ENCODE measurements around the gene TRIOBP.
A peak's percentile ranks its signal among the peaks of the same experiment; 100 is the strongest.

The TRIOBP gene

GRCh38 chr22:37672206-37672919 is 24.5 kb upstream of the TRIOBP start:
- no peak for ATAC-seq

- ATAC-seq = no peak
Observed at GRCh38 chr22:37672920-37673455, 23.9 kb upstream of the TRIOBP start.

GRCh38 chr22:37674248-37674647 is 22.6 kb upstream of the TRIOBP start:
- no peak for ATAC-seq

- ATAC-seq = peak; percentile 28 to 38
Observed at GRCh38 chr22:37674951-37675929, 21.6 kb upstream of the TRIOBP start, which contains the start of gene LGALS1. Gene LGALS1 (plus strand): TSS chr22:37675636. CDS start chr22:37675703, 67 bp downstream.

DNA sequence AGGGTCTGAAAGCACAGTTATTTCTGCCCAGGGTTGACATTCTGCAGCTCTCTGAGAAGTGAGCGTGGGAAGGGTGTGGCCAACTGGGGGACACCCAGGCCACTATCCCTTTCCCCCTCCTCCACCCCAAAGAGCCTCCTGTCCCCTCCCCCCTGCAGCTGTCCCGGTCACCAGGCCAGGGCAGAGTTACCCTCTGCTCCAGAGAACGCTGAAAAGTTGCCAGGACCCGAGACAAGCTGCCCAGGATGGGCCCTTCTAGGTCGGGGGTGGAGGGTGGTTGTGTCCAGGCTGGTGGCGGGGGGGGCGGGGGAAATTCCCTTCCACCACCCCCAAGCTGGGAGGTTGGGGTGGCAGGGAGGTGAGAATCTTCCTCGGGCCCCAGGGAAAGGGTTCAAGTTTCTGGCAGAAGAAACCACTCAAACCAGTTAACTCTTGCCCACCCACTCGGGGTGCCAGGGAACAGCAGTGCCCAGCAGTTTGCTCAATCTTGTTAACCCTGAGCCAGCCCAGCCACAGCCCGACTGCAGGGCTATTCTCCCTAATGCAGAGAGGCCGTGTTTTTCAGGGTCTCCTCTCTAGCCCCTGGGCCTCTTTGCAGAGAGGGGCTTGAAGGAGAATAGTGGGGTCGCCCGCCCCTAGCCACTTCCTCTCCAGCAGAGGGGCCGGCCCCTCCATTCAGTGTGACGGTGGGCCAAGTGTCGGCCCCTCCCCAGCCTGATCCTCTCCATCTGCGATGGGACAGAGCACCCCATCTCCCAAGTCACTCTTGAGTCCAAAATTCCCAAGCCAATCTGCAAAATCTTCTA is 20.7 kb upstream of the TRIOBP start:
- ATAC-seq = no peak

- ATAC-seq = peak; percentile 88 to 90
Observed at GRCh38 chr22:37676736-37677492, 19.9 kb upstream of the TRIOBP start.

DNA sequence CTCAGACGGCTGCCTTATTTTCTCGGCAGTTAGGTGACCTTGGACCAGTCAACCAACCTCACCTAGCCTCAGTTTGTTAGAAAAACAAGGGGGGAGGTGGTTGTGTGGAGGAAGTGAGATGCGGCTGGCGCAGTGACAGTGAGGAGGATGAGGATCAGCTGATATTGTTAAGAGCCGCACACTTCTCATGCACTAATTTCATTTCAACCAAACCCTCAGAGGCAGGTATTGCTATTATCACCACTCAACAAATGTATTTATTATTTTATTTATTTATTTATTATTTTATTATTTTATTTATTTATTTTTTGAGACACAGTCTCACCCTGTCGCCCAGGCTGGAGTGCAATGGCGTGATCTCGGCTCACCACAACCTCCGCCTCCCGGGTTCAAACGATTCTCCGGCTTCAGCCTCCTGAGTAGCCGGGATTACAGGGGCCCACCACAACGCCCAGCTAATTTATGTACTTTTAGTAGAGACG is 19.3 kb upstream of the TRIOBP start:
- ATAC-seq = peak; percentile 26 to 28

DNA sequence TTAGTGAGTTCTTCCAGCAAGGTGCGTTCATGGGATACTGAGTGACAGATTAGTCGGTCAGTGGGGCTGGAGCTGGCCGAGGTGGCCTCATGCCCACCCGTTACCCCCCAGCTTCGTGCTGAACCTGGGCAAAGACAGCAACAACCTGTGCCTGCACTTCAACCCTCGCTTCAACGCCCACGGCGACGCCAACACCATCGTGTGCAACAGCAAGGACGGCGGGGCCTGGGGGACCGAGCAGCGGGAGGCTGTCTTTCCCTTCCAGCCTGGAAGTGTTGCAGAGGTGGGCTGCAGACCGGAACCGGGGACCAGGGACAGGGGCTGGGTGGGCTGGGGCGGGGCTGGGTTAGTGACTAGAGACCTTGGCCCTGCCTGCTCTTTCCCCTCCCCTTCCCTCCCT is 18.5 kb upstream of the TRIOBP start:
- no peak for ATAC-seq

- ATAC-seq = no peak
Observed at GRCh38 chr22:37679670-37680069, 17.2 kb upstream of the TRIOBP start.

GRCh38 chr22:37680191-37680851 is 16.5 kb upstream of the TRIOBP start:
- ATAC-seq = no peak

- ATAC-seq = no peak
Observed at GRCh38 chr22:37681001-37681424, 15.8 kb upstream of the TRIOBP start.

- ATAC-seq = peak; percentile 37 to 39
Observed at GRCh38 chr22:37681556-37682049, 15.2 kb upstream of the TRIOBP start.

- ATAC-seq = no peak
Observed at GRCh38 chr22:37684803-37685615, 11.8 kb upstream of the TRIOBP start.

DNA sequence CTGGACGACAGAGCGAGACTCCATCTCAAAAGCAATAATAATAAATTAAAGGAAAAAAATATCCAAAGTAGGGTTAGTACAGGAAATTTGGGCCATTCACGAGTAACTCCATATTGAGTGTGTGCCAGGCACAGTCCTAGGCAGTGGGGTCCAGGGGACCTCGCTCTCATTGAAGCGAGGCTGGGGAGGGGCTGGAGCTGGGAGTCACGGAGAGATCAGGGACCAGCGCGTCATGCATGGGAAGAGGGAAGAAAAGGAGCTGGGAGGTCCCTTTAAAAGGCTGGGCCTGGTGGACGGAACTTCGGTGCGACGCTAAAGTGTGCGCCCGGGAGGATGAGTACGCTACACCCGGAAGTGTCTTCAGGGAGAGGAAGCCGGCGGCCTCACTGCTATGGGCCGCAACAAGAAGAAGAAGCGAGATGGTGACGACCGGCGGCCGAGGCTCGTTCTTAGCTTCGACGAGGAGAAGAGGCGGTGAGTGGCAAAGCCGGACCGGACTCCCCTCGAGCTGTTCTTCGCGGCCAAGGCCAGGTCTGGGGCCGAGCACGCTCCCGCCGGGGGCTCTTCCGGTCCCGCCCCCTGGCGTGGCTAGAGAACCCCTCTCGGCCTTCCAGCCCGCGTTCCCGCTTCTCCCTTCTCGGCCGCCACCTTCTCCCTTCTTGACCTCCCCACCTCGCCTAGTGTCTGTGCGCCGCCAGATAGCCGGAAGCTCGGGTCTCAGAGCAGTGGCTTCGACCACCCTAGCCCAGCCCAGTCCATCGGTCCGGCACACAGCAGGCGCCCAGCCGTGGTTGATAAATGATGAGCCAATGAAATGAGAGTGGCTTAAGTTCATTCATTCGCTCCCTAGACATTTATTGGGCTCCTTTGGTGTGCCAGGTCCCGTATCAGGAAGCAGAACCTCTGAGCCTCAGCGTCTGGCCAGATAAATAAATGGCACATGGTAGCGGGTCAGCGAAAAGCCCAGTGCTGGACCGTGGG is 10.6 kb upstream of the TRIOBP start, which contains the start of gene NOL12:
Gene NOL12, plus strand, starts transcription at position 342 of the 981 bp plus-strand sequence. Its CDS starts 50 bp downstream, at position 392.
- ATAC-seq = peak; percentile 92

GRCh38 chr22:37690407-37690806 is 6.4 kb upstream of the TRIOBP start:
- ATAC-seq = no peak

DNA sequence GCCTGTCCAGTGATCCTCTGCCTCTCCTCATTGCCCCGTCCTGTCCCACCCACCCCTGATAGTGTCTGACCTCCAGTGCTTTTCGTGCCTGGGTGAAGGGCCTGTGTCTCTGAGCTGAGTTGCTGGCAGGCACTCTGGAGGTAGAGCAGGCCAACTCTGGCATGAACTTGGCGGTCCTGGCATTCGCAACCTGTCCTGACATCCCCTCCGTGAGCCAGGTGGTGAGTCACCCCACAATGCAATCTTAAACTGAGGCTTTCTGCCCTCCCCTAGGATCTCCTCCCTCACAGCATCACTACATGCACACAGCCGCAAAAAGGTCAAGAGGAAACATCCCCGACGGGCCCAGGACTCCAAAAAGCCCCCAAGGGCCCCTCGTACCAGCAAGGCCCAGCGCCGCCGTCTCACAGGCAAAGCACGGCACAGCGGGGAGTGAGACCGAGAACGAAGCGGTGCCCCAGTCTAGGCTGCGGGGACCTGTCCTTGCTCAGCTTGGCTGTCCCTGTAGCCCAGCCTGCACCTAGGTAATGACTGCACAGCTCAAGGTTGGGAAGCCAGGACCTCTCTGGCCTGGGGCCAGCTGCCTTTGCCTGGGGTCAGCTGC is 5.8 kb upstream of the TRIOBP start:
- no peak for ATAC-seq

DNA sequence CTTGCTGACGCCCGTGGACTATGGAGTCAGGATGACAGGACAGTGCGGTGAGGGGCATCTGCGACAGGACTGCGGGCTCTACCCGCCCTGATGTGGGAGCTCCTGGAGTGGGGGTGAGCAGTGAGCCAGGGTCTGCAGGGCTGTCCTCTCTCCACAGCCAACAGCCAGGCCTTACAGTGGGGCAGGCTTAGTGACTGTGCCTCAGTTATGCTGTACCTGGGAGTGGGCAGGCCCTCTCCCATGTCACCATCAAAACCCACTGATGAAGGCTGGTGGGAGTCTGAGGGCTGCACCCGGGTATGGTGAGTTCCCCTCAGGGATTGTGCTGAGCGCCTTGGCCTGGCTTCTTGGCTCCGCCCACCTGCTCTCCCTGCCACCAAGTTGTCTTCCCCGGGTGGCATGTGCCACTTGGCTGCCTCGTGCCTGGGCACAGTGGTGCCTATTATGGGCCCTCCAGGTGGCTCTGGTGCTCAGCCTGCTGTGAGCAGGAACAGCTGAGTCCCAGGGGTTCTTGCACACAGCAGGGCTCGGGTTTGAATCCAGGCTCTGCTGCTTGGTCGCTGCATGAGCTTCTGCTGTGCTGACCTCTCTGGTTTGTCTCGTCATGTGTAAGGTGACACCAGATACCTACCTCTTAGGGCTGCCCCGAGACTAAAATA is 4.1 kb upstream of the TRIOBP start:
- no peak for ATAC-seq

Data from activated CD4-positive, CD25-positive, alpha-beta regulatory T cell treated with anti-CD3 and anti-CD28 coated beads, Interleukin-2, amount 50 U/mL, for 24 hours (primary cell).